H9 (cell line): ENCODE results near the gene GOLGA8N. TPM values are rescaled to one million over a fixed set of nuclear protein-coding genes. Genes with fewer than 3 reads are reported as not detected.

Experiments
- DNase-seq: peaks from one replicate; pipeline ENCODE4 v3.0.0-alpha.2; 2017
- H2AFZ ChIP-seq: one replicate; pipeline ENCODE4 v1.6.1; 2013; ENCODE audit warnings: mild to moderate bottlenecking, low read length, control low read depth, moderate library complexity
- H2AK5ac ChIP-seq: 2 replicates; pipeline ENCODE4 v1.6.1; 2013; ENCODE audit warnings: low read length, control low read depth, mixed read lengths; ENCODE audit not compliant: insufficient read length
- H2BK120ac ChIP-seq: one replicate; pipeline ENCODE4 v1.6.1; 2013; ENCODE audit warnings: low read depth, mild to moderate bottlenecking, low read length, control low read depth, inconsistent platforms; ENCODE audit not compliant: poor library complexity, severe bottlenecking
- H2BK12ac ChIP-seq: 2 replicates; pipeline ENCODE4 v1.6.1; 2013; ENCODE audit warnings: low read length, control low read depth, mixed read lengths, low read depth; ENCODE audit not compliant: insufficient read length
- H2BK15ac ChIP-seq: 2 replicates; pipeline ENCODE4 v1.6.1; 2013; ENCODE audit warnings: low read depth, low read length, control low read depth
- H2BK20ac ChIP-seq: one replicate; pipeline ENCODE4 v1.6.1; 2013; ENCODE audit warnings: low read depth, mild to moderate bottlenecking, low read length, control low read depth, inconsistent platforms; ENCODE audit not compliant: poor library complexity, severe bottlenecking
- H2BK5ac ChIP-seq: 2 replicates; pipeline ENCODE4 v1.6.1; 2013; ENCODE audit warnings: low read length, control low read depth, mixed read lengths; ENCODE audit not compliant: insufficient read length
- H3K14ac ChIP-seq: 2 replicates; pipeline ENCODE4 v1.6.1; 2013; ENCODE audit warnings: low read length, control low read depth; ENCODE audit not compliant: insufficient read depth
- H3K18ac ChIP-seq: 2 replicates; pipeline ENCODE4 v1.6.1; 2013; ENCODE audit warnings: low read depth, mild to moderate bottlenecking, mixed read lengths, low read length, control low read depth; ENCODE audit not compliant: insufficient read length
- H3K23ac ChIP-seq: 2 replicates; pipeline ENCODE4 v1.6.1; 2013; ENCODE audit warnings: low read length, control low read depth, mixed read lengths, low read depth; ENCODE audit not compliant: insufficient read length
- H3K23me2 ChIP-seq: 2 replicates; pipeline ENCODE4 v1.6.1; 2013; ENCODE audit warnings: low read depth, mild to moderate bottlenecking, mixed read lengths, low read length, control low read depth; ENCODE audit not compliant: insufficient read length, poor library complexity, severe bottlenecking
- H3K27ac ChIP-seq: 2 replicates; pipeline ENCODE4 v1.5.1; 2013; ENCODE audit warnings: low read length, control low read depth, mixed read lengths, low read depth; ENCODE audit not compliant: insufficient read length
- H3K27me3 ChIP-seq: 2 replicates; pipeline ENCODE4 v1.6.1; 2013; ENCODE audit warnings: low read length, control low read depth, inconsistent platforms; ENCODE audit not compliant: insufficient read depth
- H3K4ac ChIP-seq: 2 replicates; pipeline ENCODE4 v1.6.1; 2013; ENCODE audit warnings: low read depth, mild to moderate bottlenecking, control low read depth, inconsistent platforms, low read length, moderate library complexity
- H3K4me1 ChIP-seq: 2 replicates; pipeline ENCODE4 v1.6.1; 2013; ENCODE audit warnings: low read length, control low read depth, inconsistent platforms; ENCODE audit not compliant: insufficient read depth
- H3K4me2 ChIP-seq: 2 replicates; pipeline ENCODE4 v1.6.1; 2013; ENCODE audit warnings: low read length, control low read depth, mixed read lengths; ENCODE audit not compliant: insufficient read length, insufficient read depth
- H3K56ac ChIP-seq: 2 replicates; pipeline ENCODE4 v1.6.1; 2013; ENCODE audit warnings: low read depth, mild to moderate bottlenecking, mixed read lengths, low read length, control low read depth; ENCODE audit not compliant: insufficient read length
- H3K79me1 ChIP-seq: 2 replicates; pipeline ENCODE4 v1.6.1; 2013; ENCODE audit warnings: low read depth, mild to moderate bottlenecking, moderate library complexity, low read length, control low read depth, inconsistent platforms; ENCODE audit not compliant: insufficient read depth, poor library complexity, severe bottlenecking
- H3K79me2 ChIP-seq: 2 replicates; pipeline ENCODE4 v1.6.1; 2013; ENCODE audit warnings: low read length, control low read depth, inconsistent platforms; ENCODE audit not compliant: insufficient read depth
- H3K9ac ChIP-seq: 2 replicates; pipeline ENCODE4 v1.6.1; 2013; ENCODE audit warnings: low read length, control low read depth, mixed read lengths; ENCODE audit not compliant: insufficient read length; ENCODE audit errors: extremely low read depth
- H3K9me3 ChIP-seq: one replicate; pipeline ENCODE4 v1.6.1; 2013; ENCODE audit warnings: low read depth, low read length, inconsistent platforms; ENCODE audit not compliant: control insufficient read depth
- H3T11ph ChIP-seq: one replicate; pipeline ENCODE4 v1.6.1; 2013; ENCODE audit warnings: mild to moderate bottlenecking, low read length, control low read depth, inconsistent platforms
- H4K20me1 ChIP-seq: one replicate; pipeline ENCODE4 v1.6.1; 2013; ENCODE audit not compliant: control insufficient read depth, insufficient read length, insufficient read depth
- H4K5ac ChIP-seq: 2 replicates; pipeline ENCODE4 v1.6.1; 2013; ENCODE audit warnings: low read depth, mild to moderate bottlenecking, mixed read lengths, low read length, control low read depth; ENCODE audit not compliant: insufficient read length
- H4K8ac ChIP-seq: replicated peaks from 2 replicates; pipeline ENCODE4 v1.6.1; 2013; ENCODE audit warnings: low read length, control low read depth, mixed read lengths, low read depth; ENCODE audit not compliant: insufficient read length
- H4K91ac ChIP-seq: 2 replicates; pipeline ENCODE4 v1.6.1; 2013; ENCODE audit warnings: low read depth, mild to moderate bottlenecking, moderate library complexity, mixed read lengths, low read length, control low read depth; ENCODE audit not compliant: insufficient read length
- H3K27ac Mint-ChIP-seq, 3 experiments: 2 replicates in 2 of 3; 3 replicates in 1 of 3; pipeline ENCODE4 v1.8.0; 2020 to 2021; ENCODE audit warnings: mixed read lengths in 3 of 3, mild to moderate bottlenecking in 1 of 3, moderate library complexity in 1 of 3
- H3K27me3 Mint-ChIP-seq: 2 replicates; pipeline ENCODE4 v1.8.0; 2021; ENCODE audit warnings: low read depth, mild to moderate bottlenecking, moderate library complexity, mixed read lengths
- H3K36me3 Mint-ChIP-seq, 3 experiments: 2 replicates in 2 of 3; 3 replicates in 1 of 3; pipeline ENCODE4 v1.8.0; 2020 to 2021; ENCODE audit warnings: low read depth in 3 of 3, mixed read lengths in 3 of 3; ENCODE audit not compliant: insufficient read depth in 1 of 3
- H3K4me1 Mint-ChIP-seq, 2 experiments: 2 replicates each; pipeline ENCODE4 v1.8.0; 2020; ENCODE audit warnings: mixed read lengths in 2 of 2
- H3K4me3 Mint-ChIP-seq, 2 experiments: 2 replicates in 1 of 2; 3 replicates in 1 of 2; pipeline ENCODE4 v1.8.0; 2020 to 2021; ENCODE audit warnings: mild to moderate bottlenecking in 2 of 2, mixed read lengths in 2 of 2, moderate library complexity in 1 of 2
- H3K9me3 Mint-ChIP-seq, 2 experiments: 2 replicates in 1 of 2; 3 replicates in 1 of 2; pipeline ENCODE4 v1.8.0; 2020; ENCODE audit warnings: mild to moderate bottlenecking in 2 of 2, mixed read lengths in 2 of 2, moderate library complexity in 1 of 2
- CTCF ChIP-seq: fragments of 200-600 bp; sonication (generic); conservative IDR thresholded peaks from 3 replicates; pipeline ENCODE4 v1.8.0; 2021; ENCODE audit warnings: antibody characterized with exemption, mild to moderate bottlenecking
- WGBS: extraction: QIAGEN DNeasy Blood & Tissue Kit; methylation state at CpG from one replicate; pipeline ENCODE4 v1.1.7; 2013; ENCODE audit warnings: missing lambda C conversion rate, low lambda C conversion rate, mixed read lengths; ENCODE audit not compliant: insufficient read length; ENCODE audit errors: extremely low coverage; 5-methylcytosine and 5-hydroxymethylcytosine counted together
- total RNA-seq: library from RNA; stranded (reverse); gene quantifications from 2 replicates; pipeline ENCODE4 v1.2.1, GENCODE V29; 2021

GOLGA8N gene
- total RNA-seq, 1 experiment from 2014 or later = 0.50 TPM

DNA sequence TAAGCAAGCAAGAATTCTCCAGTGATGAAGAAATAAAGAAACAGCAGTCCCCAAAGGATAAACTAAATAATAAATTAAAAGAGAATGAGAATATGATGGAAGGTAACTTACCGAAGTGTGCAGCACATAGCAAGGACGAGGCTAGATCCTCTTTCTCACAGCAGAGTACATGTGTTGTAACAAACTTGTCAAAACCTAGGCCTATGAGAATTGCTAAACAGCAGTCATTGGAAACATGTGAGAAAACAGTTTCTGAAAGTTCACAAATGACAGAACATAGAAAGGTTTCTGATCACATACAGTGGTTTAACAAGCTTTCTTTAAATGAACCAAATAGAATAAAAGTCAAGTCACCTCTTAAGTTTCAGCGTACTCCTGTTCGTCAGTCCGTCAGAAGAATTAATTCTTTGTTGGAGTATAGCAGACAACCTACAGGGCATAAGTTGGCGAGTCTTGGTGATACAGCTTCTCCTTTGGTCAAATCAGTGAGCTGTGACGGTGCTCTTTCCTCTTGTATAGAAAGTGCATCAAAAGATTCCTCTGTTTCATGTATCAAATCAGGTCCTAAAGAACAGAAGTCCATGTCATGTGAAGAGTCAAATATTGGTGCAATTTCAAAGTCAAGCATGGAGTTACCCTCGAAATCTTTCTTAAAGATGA is 43.8 kb downstream of the GOLGA8N start:
- peaks cover 27 to 51% (median 49%) of the 10 kb centered on the region in 3 experiments for H3K36me3 Mint-ChIP-seq
- WGBS = no CpG with 5 or more reads among the region's 8 CpGs

More for the DNA sequence above, 43.8 kb downstream of the GOLGA8N start:
- no peak overlapping the region for H2BK5ac ChIP-seq
- H3K14ac ChIP-seq = no peak overlapping the region
- no peaks in the 10 kb centered on the region for H4K20me1 ChIP-seq
- no peak overlapping the region for H3K23ac ChIP-seq
- H2BK120ac ChIP-seq = no peak overlapping the region
- Mint-ChIP-seq H3K27ac (no peak overlapping the region), H3K27me3 (no peaks in the 10 kb centered on the region; the same call in 1 of the 2 replicates), H3K9me3 (no peaks in the 10 kb centered on the region), H3K4me3 (no peak overlapping the region), H3K4me1 (peaks cover 8% of the 10 kb centered on the region in 2 experiments)
- no peaks in the 10 kb centered on the region for H3K79me1 ChIP-seq
- H2AK5ac ChIP-seq = no peak overlapping the region
- no peak overlapping the region for H2BK20ac ChIP-seq
- no peak overlapping the region for H4K5ac ChIP-seq
- no peak for TF ChIP-seq CTCF
- no peak overlapping the region for H2BK15ac ChIP-seq
- no peaks in the 10 kb centered on the region for H3K9me3 ChIP-seq
- H3K4me2 ChIP-seq = no peak overlapping the region
- H3T11ph ChIP-seq = no peak overlapping the region
- H3K27ac ChIP-seq = no peak overlapping the region
- no peak for DNase-seq
- no peak overlapping the region for H3K56ac ChIP-seq
- no peaks in the 10 kb centered on the region for H3K4me1 ChIP-seq
- H3K27me3 ChIP-seq = no peaks in the 10 kb centered on the region
- no peaks in the 10 kb centered on the region for H3K23me2 ChIP-seq
- H4K91ac ChIP-seq = no peak overlapping the region
- H2BK12ac ChIP-seq = no peak overlapping the region
- H3K4ac ChIP-seq = no peak overlapping the region
- no peak overlapping the region for H2AFZ ChIP-seq
- H3K9ac ChIP-seq = no peak overlapping the region
- H4K8ac ChIP-seq = no peak overlapping the region
- no peak overlapping the region for H3K18ac ChIP-seq
- H3K79me2 ChIP-seq = no peaks in the 10 kb centered on the region
